ENCODE data around the gene ARHGDIB. TPM values are rescaled to one million over a fixed set of nuclear protein-coding genes. Genes with fewer than 3 reads are reported as not detected.
A peak's percentile ranks its signal among the peaks of the same experiment; 100 is the strongest.

The ARHGDIB gene
- total RNA-seq, 1 donor from 2014 or later = 680 TPM

- no peak for DNase-seq
These were observed 1.4 kb downstream of the ARHGDIB start for GRCh38 chr12:14959916-14960496.

GRCh38 chr12:14959463-14959862, 1.9 kb downstream of the ARHGDIB start:
- no peaks in the 10 kb centered on the region for H3K27me3 Mint-ChIP-seq
- ATAC-seq (ENCODE audit: low read depth) (peak; percentile 27), DNase-seq (no peak)
- no peaks in the 10 kb centered on the region for H3K9me3 Mint-ChIP-seq
- no peak for TF ChIP-seq CTCF (IDR thresholded peaks at IDR 0.05)
- ChIA-PET POLR2A (interaction anchor here (0.6 to 7.2 kb wide), 12 partner anchors 9 to 187 kb away, joined by 3 to 98 read pairs (median 5); partner anchors contain the start of genes C12orf60, ERP27 and WBP11), CTCF (interaction anchor here (1.3 to 1.8 kb wide), 2 partner anchors 21 to 36 kb away, joined by 5 to 6 read pairs; partner anchors contain the start of gene ERP27)
- peaks cover 84% of the 10 kb centered on the region for H3K4me1 Mint-ChIP-seq
- intact Hi-C loops (cut with micrococcal nuclease) = loop anchor here (5.0 to 10.0 kb wide), 3 partner anchors 565 to 765 kb away; no protein-coding TSS in a partner anchor
- H3K36me3 Mint-ChIP-seq (ENCODE audit: low read depth) = peaks cover 45% of the 10 kb centered on the region
- peak overlapping the region; percentile 98 for H3K27ac Mint-ChIP-seq
- H3K4me3 Mint-ChIP-seq = peak overlapping the region; percentile 96

More at GRCh38 chr12:14959916-14960496, 1.4 kb downstream of the ARHGDIB start:
- intact Hi-C loops (cut with micrococcal nuclease) = loop anchor here (2.0 to 10.0 kb wide), 5 partner anchors 345 to 923 kb away; partner anchors contain the start of gene STRAP
- no peaks in the 10 kb centered on the region for H3K27me3 Mint-ChIP-seq
- H3K9me3 Mint-ChIP-seq = no peaks in the 10 kb centered on the region
- CTCF ChIA-PET = interaction anchor here (0.7 to 1.8 kb wide), 4 partner anchors 22 to 111 kb away, joined by 3 to 6 read pairs (median 4); partner anchors contain the start of gene ERP27
- peaks cover 83% of the 10 kb centered on the region for H3K4me1 Mint-ChIP-seq
- H3K27ac Mint-ChIP-seq = peak overlapping the region; percentile 98
- POLR2A ChIA-PET = interaction anchor here (0.6 to 7.2 kb wide), 12 partner anchors 9 to 187 kb away, joined by 3 to 98 read pairs (median 5); partner anchors contain the start of genes C12orf60, ERP27 and WBP11
- peaks cover 42% of the 10 kb centered on the region for H3K36me3 Mint-ChIP-seq (ENCODE audit: low read depth)
- no peak for ATAC-seq (ENCODE audit: low read depth)
- TF ChIP-seq CTCF (IDR thresholded peaks at IDR 0.05) = no peak
- peak overlapping the region; percentile 96 for H3K4me3 Mint-ChIP-seq

- Mint-ChIP-seq H3K27ac (peak overlapping the region; percentile 98), H3K36me3 (ENCODE audit: low read depth) (peaks cover 48% of the 10 kb centered on the region), H3K4me1 (peaks cover 85% of the 10 kb centered on the region), H3K4me3 (peak overlapping the region; percentile 96), H3K9me3 (no peaks in the 10 kb centered on the region), H3K27me3 (no peaks in the 10 kb centered on the region)
- ATAC-seq (ENCODE audit: low read depth) (no peak), DNase-seq (no peak)
- CTCF ChIA-PET = interaction anchor here (1.3 to 1.8 kb wide), 2 partner anchors 21 to 36 kb away, joined by 5 to 6 read pairs; partner anchors contain the start of gene ERP27
- POLR2A ChIA-PET = interaction anchor here (0.6 to 7.2 kb wide), 10 partner anchors 11 to 187 kb away, joined by 3 to 98 read pairs (median 6); partner anchors contain the start of genes C12orf60, ERP27 and WBP11
- no peak for TF ChIP-seq CTCF (IDR thresholded peaks at IDR 0.05)
- intact Hi-C loops (cut with micrococcal nuclease) = loop anchor here (5.0 to 10.0 kb wide), 3 partner anchors 564 to 764 kb away; no protein-coding TSS in a partner anchor
These were observed 2.3 kb downstream of the ARHGDIB start for GRCh38 chr12:14959126-14959440.

- H3K27ac Mint-ChIP-seq = peak overlapping the region; percentile 98
- peaks cover 48% of the 10 kb centered on the region for H3K36me3 Mint-ChIP-seq (ENCODE audit: low read depth)
- TF ChIP-seq CTCF (IDR thresholded peaks at IDR 0.05) = no peak
- H3K9me3 Mint-ChIP-seq = no peaks in the 10 kb centered on the region
- H3K4me3 Mint-ChIP-seq = peak overlapping the region; percentile 96
- no peaks in the 10 kb centered on the region for H3K27me3 Mint-ChIP-seq
- DNase-seq = no peak
- ATAC-seq (ENCODE audit: low read depth) = no peak
- H3K4me1 Mint-ChIP-seq = peaks cover 86% of the 10 kb centered on the region
- ChIA-PET POLR2A (interaction anchor here (0.6 to 7.2 kb wide), 9 partner anchors 11 to 186 kb away, joined by 3 to 98 read pairs (median 10); partner anchors contain the start of genes C12orf60, ERP27 and WBP11), CTCF (interaction anchor here (1.3 to 1.8 kb wide), 2 partner anchors 20 to 37 kb away, joined by 5 to 6 read pairs; partner anchors contain the start of gene ERP27)
- intact Hi-C loops (cut with micrococcal nuclease) = loop anchor here (5.0 to 10.0 kb wide), 3 partner anchors 564 to 764 kb away; no protein-coding TSS in a partner anchor
These were observed 2.9 kb downstream of the ARHGDIB start for GRCh38 chr12:14958361-14959125.

Data from activated B cell treated with CpG ODN at 0.5 μM for 24 hours (primary cell).